NB4 (cell line): ENCODE measurements around the gene ICAM2.

ENCODE experiments used
- POLR2A ChIP-seq: IDR thresholded peaks from 2 replicates; pipeline ENCODE4 v1.6.1; 2011; ENCODE audit warnings: mild to moderate bottlenecking; ENCODE audit not compliant: insufficient read length; ENCODE audit errors: extremely low read depth
- TF ChIP-seq, protein P1 (sequence below): IDR thresholded peaks from one replicate; pipeline ENCODE4 v1.5.1; 2012; ENCODE audit warnings: low read depth, low read length

DNA sequence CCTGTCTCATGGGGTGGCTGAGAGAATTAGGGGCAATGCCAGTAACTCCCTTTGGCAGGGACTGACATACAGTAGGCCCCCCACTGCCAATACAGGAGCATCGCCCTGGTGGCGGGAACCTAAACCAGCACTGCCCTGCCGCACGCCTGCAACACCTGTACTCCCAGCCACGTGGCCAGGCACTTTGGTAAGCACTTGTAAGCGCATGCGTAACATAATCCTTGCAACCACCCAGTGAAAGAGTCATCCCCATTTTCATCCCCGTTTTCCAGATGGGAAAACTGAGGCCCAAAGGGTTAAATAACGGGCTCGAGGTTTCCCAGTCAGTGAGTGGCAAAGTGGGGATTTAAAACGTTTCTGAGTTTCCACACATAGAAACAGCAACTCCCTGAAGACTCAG, 65.2 kb downstream of the ICAM2 start:
- TF ChIP-seq, protein P1, sequence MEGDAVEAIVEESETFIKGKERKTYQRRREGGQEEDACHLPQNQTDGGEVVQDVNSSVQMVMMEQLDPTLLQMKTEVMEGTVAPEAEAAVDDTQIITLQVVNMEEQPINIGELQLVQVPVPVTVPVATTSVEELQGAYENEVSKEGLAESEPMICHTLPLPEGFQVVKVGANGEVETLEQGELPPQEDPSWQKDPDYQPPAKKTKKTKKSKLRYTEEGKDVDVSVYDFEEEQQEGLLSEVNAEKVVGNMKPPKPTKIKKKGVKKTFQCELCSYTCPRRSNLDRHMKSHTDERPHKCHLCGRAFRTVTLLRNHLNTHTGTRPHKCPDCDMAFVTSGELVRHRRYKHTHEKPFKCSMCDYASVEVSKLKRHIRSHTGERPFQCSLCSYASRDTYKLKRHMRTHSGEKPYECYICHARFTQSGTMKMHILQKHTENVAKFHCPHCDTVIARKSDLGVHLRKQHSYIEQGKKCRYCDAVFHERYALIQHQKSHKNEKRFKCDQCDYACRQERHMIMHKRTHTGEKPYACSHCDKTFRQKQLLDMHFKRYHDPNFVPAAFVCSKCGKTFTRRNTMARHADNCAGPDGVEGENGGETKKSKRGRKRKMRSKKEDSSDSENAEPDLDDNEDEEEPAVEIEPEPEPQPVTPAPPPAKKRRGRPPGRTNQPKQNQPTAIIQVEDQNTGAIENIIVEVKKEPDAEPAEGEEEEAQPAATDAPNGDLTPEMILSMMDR: no peak
- no peak for TF ChIP-seq POLR2A
